HepG2 (cell line): Measurements from ENCODE around the gene TXN2. TPM values are rescaled to one million over a fixed set of nuclear protein-coding genes. Genes with fewer than 3 reads are reported as not detected.

Source experiments
- ARNT ChIP-seq: fragments of 450-650 bp; IDR thresholded peaks from 2 replicates; pipeline ENCODE4 v1.6.1; 2017
- ASH2L ChIP-seq: fragments of 300-600, 200-600 bp; sonication (generic); IDR thresholded peaks from 2 replicates; pipeline ENCODE4 v1.7.0; 2017; ENCODE audit warnings: low read depth, mild to moderate bottlenecking, moderate library complexity, mixed read lengths, low read length; ENCODE audit not compliant: insufficient read length
- ESRRA ChIP-seq: sonication (generic); formaldehyde crosslinking; IDR thresholded peaks from 2 replicates; pipeline ENCODE4 v1.5.1; 2020; ENCODE audit warnings: mild to moderate bottlenecking, low read depth, missing genetic modification reagents
- FOXJ3 ChIP-seq: sonication (generic); formaldehyde crosslinking; IDR thresholded peaks from 2 replicates; pipeline ENCODE4 v1.4.0; 2020; ENCODE audit warnings: missing genetic modification reagents, mild to moderate bottlenecking, borderline replicate concordance
- KDM6A ChIP-seq: IDR thresholded peaks from 2 replicates; pipeline ENCODE4 v1.6.1; 2016; ENCODE audit warnings: low read depth
- MED13 ChIP-seq: sonication (generic); formaldehyde crosslinking; IDR thresholded peaks from 2 replicates; pipeline ENCODE4 v1.5.0; 2020; ENCODE audit warnings: missing genetic modification reagents
- NPAS2 ChIP-seq: sonication (generic); formaldehyde crosslinking; IDR thresholded peaks from 2 replicates; pipeline ENCODE4 v1.8.0; 2022; ENCODE audit warnings: mild to moderate bottlenecking, missing genetic modification reagents, borderline replicate concordance
- SMAD1 ChIP-seq: sonication (generic); formaldehyde crosslinking; IDR thresholded peaks from 2 replicates; pipeline ENCODE4 v1.4.0; 2020; ENCODE audit warnings: missing genetic modification reagents, low read depth, mild to moderate bottlenecking, borderline replicate concordance
- TERF1 ChIP-seq: sonication (generic); formaldehyde crosslinking; IDR thresholded peaks from 2 replicates; pipeline ENCODE4 v1.8.0; 2022; ENCODE audit warnings: mild to moderate bottlenecking, missing genetic modification reagents, moderate library complexity
- TRIM24 ChIP-seq: sonication (generic); formaldehyde crosslinking; IDR thresholded peaks from 2 replicates; pipeline ENCODE4 v1.8.0; 2022; ENCODE audit warnings: mild to moderate bottlenecking, missing genetic modification reagents
- ZBTB21 ChIP-seq: sonication (generic); formaldehyde crosslinking; IDR thresholded peaks from 2 replicates; pipeline ENCODE4 v1.4.0; 2020; ENCODE audit warnings: missing genetic modification reagents
- ZNF512B ChIP-seq: sonication (generic); formaldehyde crosslinking; IDR thresholded peaks from 2 replicates; pipeline ENCODE4 v1.5.1; 2020; ENCODE audit warnings: missing genetic modification reagents, mild to moderate bottlenecking, borderline replicate concordance
- ZNF598 ChIP-seq: sonication (generic); formaldehyde crosslinking; IDR thresholded peaks from 2 replicates; pipeline ENCODE4 v1.5.1; 2020; ENCODE audit warnings: mild to moderate bottlenecking, missing genetic modification reagents, borderline replicate concordance
- ZNF605 ChIP-seq: sonication (generic); formaldehyde crosslinking; IDR thresholded peaks from 2 replicates; pipeline ENCODE4 v1.8.0; 2022; ENCODE audit warnings: mild to moderate bottlenecking, missing genetic modification reagents
- ZNF720 ChIP-seq: sonication (generic); formaldehyde crosslinking; IDR thresholded peaks from 2 replicates; pipeline ENCODE4 v1.4.0; 2020; ENCODE audit warnings: missing genetic modification reagents
- ZNF839 ChIP-seq: sonication (generic); formaldehyde crosslinking; IDR thresholded peaks from 2 replicates; pipeline ENCODE4 v1.4.0; 2020; ENCODE audit warnings: missing genetic modification reagents, mild to moderate bottlenecking, borderline replicate concordance
- ZXDC ChIP-seq: sonication (generic); formaldehyde crosslinking; IDR thresholded peaks from 2 replicates; pipeline ENCODE4 v1.5.0; 2020; ENCODE audit warnings: mild to moderate bottlenecking, missing genetic modification reagents
- polyA plus RNA-seq, 8 experiments: library from polyadenylated mRNA; depleted of rRNA in 3 of 8; stranded (reverse) in 7 of 8; unstranded in 1 of 8; fragments of >200 nt; fragmentation: Illumina TruSeq in 4 of 8; extraction: Trizol in 4 of 8; gene quantifications; 2 replicates each; pipeline versions ENCODE4 v1.2.1 to v1.2.3, GENCODE V29; 2011 to 2016; ENCODE audit warnings: low read depth in 4 of 8, missing spikeins in 1 of 8, mixed read lengths in 1 of 8; ENCODE audit not compliant: insufficient read depth in 1 of 8
- total RNA-seq, 5 experiments: library from RNA; depleted of rRNA; stranded (reverse); fragments of >200 nt; fragmentation: Illumina TruSeq; extraction: Trizol; gene quantifications; 2 replicates each; pipeline ENCODE4 v1.2.3, GENCODE V29; 2016; ENCODE audit warnings: low read depth in 1 of 5
- TF ChIP-seq, protein P1 (sequence below): sonication (generic); formaldehyde crosslinking; IDR thresholded peaks from 2 replicates; pipeline ENCODE4 v1.9.0; 2021; ENCODE audit warnings: missing genetic modification reagents, borderline replicate concordance
- TF ChIP-seq, protein P2 (sequence below): sonication (generic); formaldehyde crosslinking; IDR thresholded peaks from 2 replicates; pipeline ENCODE4 v1.4.0; 2020; ENCODE audit warnings: mild to moderate bottlenecking, missing genetic modification reagents, borderline replicate concordance

Gene TXN2
- total and polyA plus RNA-seq, 2 of the 13 experiments (the other 11 are each of a cell fraction or from before 2014, with no cell fraction given): 41.4 to 109 TPM

DNA sequence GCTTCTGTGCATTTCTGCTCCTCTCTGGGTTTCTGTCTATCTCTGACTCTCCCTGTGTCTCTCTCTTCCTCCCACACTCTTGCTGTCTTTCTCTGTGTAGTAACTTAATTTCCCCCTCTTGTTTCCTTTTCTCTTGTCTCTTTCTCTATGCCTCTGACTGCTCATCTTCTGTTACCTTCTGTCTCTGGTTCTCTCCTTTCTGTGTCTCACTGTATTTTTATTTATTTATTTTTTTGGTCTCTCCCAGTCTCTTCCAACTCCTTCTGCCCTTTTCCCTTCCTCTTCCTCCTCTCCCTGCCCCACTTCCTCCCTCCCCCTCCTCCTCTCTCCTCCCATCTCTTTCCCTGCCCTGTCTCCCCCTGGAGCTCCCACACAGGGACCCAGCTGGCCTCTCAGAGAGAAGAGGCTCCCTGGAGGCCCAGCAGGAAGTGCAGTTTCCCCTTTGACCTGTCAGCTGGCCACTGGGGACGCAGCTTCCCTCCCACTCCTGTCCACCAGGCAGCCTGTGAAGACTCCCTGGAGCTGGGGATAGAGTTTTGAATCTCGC is 55.4 kb downstream of the TXN2 start (continued):
- TF ChIP-seq, protein P1, sequence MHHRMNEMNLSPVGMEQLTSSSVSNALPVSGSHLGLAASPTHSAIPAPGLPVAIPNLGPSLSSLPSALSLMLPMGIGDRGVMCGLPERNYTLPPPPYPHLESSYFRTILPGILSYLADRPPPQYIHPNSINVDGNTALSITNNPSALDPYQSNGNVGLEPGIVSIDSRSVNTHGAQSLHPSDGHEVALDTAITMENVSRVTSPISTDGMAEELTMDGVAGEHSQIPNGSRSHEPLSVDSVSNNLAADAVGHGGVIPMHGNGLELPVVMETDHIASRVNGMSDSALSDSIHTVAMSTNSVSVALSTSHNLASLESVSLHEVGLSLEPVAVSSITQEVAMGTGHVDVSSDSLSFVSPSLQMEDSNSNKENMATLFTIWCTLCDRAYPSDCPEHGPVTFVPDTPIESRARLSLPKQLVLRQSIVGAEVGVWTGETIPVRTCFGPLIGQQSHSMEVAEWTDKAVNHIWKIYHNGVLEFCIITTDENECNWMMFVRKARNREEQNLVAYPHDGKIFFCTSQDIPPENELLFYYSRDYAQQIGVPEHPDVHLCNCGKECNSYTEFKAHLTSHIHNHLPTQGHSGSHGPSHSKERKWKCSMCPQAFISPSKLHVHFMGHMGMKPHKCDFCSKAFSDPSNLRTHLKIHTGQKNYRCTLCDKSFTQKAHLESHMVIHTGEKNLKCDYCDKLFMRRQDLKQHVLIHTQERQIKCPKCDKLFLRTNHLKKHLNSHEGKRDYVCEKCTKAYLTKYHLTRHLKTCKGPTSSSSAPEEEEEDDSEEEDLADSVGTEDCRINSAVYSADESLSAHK (CRISPR knock-in tag): no peak
- TF ChIP-seq MED13: no peak
- TF ChIP-seq TRIM24 (CRISPR knock-in tag): no peak
- TF ChIP-seq KDM6A (CRISPR knock-in tag): 0 out of 2 replicates have a peak, but pooled peaks have one; percentile 17
- TF ChIP-seq ASH2L: no peak
- TF ChIP-seq ZXDC: no peak
- TF ChIP-seq NPAS2 (CRISPR knock-in tag): no peak
- TF ChIP-seq ZNF839 (CRISPR knock-in tag): no peak
- TF ChIP-seq ARNT: no peak
- no peak for TF ChIP-seq TERF1
- TF ChIP-seq ZNF512B (CRISPR knock-in tag): no peak
- TF ChIP-seq ZNF598 (CRISPR knock-in tag): no peak
- TF ChIP-seq FOXJ3 (CRISPR knock-in tag): no peak
- TF ChIP-seq, protein P2, sequence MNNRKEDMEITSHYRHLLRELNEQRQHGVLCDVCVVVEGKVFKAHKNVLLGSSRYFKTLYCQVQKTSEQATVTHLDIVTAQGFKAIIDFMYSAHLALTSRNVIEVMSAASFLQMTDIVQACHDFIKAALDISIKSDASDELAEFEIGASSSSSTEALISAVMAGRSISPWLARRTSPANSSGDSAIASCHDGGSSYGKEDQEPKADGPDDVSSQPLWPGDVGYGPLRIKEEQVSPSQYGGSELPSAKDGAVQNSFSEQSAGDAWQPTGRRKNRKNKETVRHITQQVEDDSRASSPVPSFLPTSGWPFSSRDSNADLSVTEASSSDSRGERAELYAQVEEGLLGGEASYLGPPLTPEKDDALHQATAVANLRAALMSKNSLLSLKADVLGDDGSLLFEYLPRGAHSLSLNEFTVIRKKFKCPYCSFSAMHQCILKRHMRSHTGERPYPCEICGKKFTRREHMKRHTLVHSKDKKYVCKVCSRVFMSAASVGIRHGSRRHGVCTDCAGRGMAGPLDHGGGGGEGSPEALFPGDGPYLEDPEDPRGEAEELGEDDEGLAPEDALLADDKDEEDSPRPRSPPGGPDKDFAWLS (CRISPR knock-in tag): no peak
- no peak for TF ChIP-seq ESRRA (CRISPR knock-in tag)
- no peak for TF ChIP-seq ZNF605 (CRISPR knock-in tag)
- TF ChIP-seq ZBTB21: no peak
- TF ChIP-seq ZNF720 (CRISPR knock-in tag): no peak
- no peak for TF ChIP-seq SMAD1 (CRISPR knock-in tag)
